Liver (tissue), 9 donors: ENCODE results near the gene GON4L. TPM values are rescaled to one million over a fixed set of nuclear protein-coding genes. Genes with fewer than 3 reads are reported as not detected.

Source experiments
- DNase-seq: peaks from one replicate; pipeline ENCODE4 v3.0.0-alpha.2; 2017; ENCODE audit warnings: low spot score
- H3K27ac ChIP-seq, 2 donors: one replicate each; pipeline ENCODE4 v1.7.0; 2013; ENCODE audit warnings: inconsistent platforms in 2 of 2, low read length in 2 of 2, control low read depth in 1 of 2, low read depth in 1 of 2, mild to moderate bottlenecking in 1 of 2
- H3K27me3 ChIP-seq, 4 donors: one replicate each; pipeline versions ENCODE4 v1.6.1 to v1.7.0; 2013; ENCODE audit warnings: low read length in 3 of 4, inconsistent platforms in 1 of 4, mild to moderate bottlenecking in 1 of 4, moderate library complexity in 1 of 4; ENCODE audit not compliant: control insufficient read depth in 4 of 4, insufficient read depth in 4 of 4
- H3K36me3 ChIP-seq, 4 donors: one replicate each; pipeline versions ENCODE4 v1.6.1 to v1.7.0; 2013; ENCODE audit warnings: low read length in 3 of 4, mild to moderate bottlenecking in 3 of 4, low read depth in 1 of 4, moderate library complexity in 1 of 4; ENCODE audit not compliant: control insufficient read depth in 4 of 4, insufficient read depth in 3 of 4
- H3K4me1 ChIP-seq, 4 donors: one replicate each; pipeline versions ENCODE4 v1.6.1 to v1.7.0; 2013; ENCODE audit warnings: low read length in 3 of 4, mild to moderate bottlenecking in 3 of 4, moderate library complexity in 1 of 4; ENCODE audit not compliant: control insufficient read depth in 4 of 4, insufficient read depth in 4 of 4
- H3K4me3 ChIP-seq, 3 donors: one replicate each; pipeline versions ENCODE4 v1.6.1 to v1.7.0; 2013; ENCODE audit warnings: low read length in 3 of 3, control low read depth in 1 of 3, low read depth in 1 of 3, mild to moderate bottlenecking in 1 of 3
- H3K9ac ChIP-seq, 2 donors: one replicate each; pipeline ENCODE4 v1.7.0; 2013; ENCODE audit warnings: low read length in 2 of 2, mild to moderate bottlenecking in 2 of 2, moderate library complexity in 2 of 2, control low read depth in 1 of 2, low read depth in 1 of 2
- H3K9me3 ChIP-seq, 4 donors: one replicate each; pipeline versions ENCODE4 v1.6.1 to v1.7.0; 2013; ENCODE audit warnings: low read length in 3 of 4; ENCODE audit not compliant: control insufficient read depth in 4 of 4
- ATF3 ChIP-seq: IDR thresholded peaks from 2 replicates; pipeline ENCODE4 v1.6.1; 2016; ENCODE audit warnings: antibody characterized with exemption
- EGR1 ChIP-seq, 2 donors: IDR thresholded peaks; 2 replicates each; pipeline ENCODE4 v1.6.1; 2016 to 2018; ENCODE audit warnings: antibody characterized with exemption in 2 of 2, low read depth in 2 of 2
- FOXA1 ChIP-seq: IDR thresholded peaks from 2 replicates; pipeline ENCODE4 v1.6.1; 2016; ENCODE audit warnings: antibody characterized with exemption
- FOXA2 ChIP-seq: IDR thresholded peaks from 2 replicates; pipeline ENCODE4 v1.6.1; 2016; ENCODE audit warnings: antibody characterized with exemption
- GABPA ChIP-seq, 2 donors: IDR thresholded peaks in 1 of 2; conservative IDR thresholded peaks in 1 of 2; 2 replicates each; pipeline ENCODE4 v1.6.1; 2016; ENCODE audit warnings: antibody characterized with exemption in 2 of 2, mild to moderate bottlenecking in 1 of 2, moderate library complexity in 1 of 2
- HNF4A ChIP-seq, 2 donors: conservative IDR thresholded peaks; 2 replicates each; pipeline ENCODE4 v1.6.1; 2016; ENCODE audit warnings: antibody characterized with exemption in 2 of 2, mild to moderate bottlenecking in 2 of 2
- JUND ChIP-seq, 2 donors: IDR thresholded peaks; 2 replicates each; pipeline ENCODE4 v1.6.1; 2016; ENCODE audit warnings: antibody characterized with exemption in 2 of 2
- MAX ChIP-seq: IDR thresholded peaks from 2 replicates; pipeline ENCODE4 v1.6.1; 2016; ENCODE audit warnings: antibody characterized with exemption
- NR2F2 ChIP-seq: IDR thresholded peaks from 2 replicates; pipeline ENCODE4 v1.6.1; 2016; ENCODE audit warnings: antibody characterized with exemption
- RAD21 ChIP-seq, 2 donors: IDR thresholded peaks; 2 replicates each; pipeline ENCODE4 v1.6.1; 2016; ENCODE audit warnings: antibody characterized with exemption in 2 of 2, mild to moderate bottlenecking in 2 of 2
- REST ChIP-seq: IDR thresholded peaks from 2 replicates; pipeline ENCODE4 v1.6.1; 2016; ENCODE audit warnings: antibody characterized with exemption, mild to moderate bottlenecking
- RXRA ChIP-seq, 2 donors: IDR thresholded peaks; 2 replicates each; pipeline ENCODE4 v1.6.1; 2017 to 2018; ENCODE audit warnings: antibody characterized with exemption in 2 of 2, mild to moderate bottlenecking in 1 of 2
- SP1 ChIP-seq: IDR thresholded peaks from 2 replicates; pipeline ENCODE4 v1.6.1; 2018; ENCODE audit warnings: antibody characterized with exemption, mild to moderate bottlenecking
- TAF1 ChIP-seq: conservative IDR thresholded peaks from 2 replicates; pipeline ENCODE4 v1.6.1; 2016; ENCODE audit warnings: antibody characterized with exemption, mild to moderate bottlenecking
- YY1 ChIP-seq: IDR thresholded peaks from 2 replicates; pipeline ENCODE4 v1.6.1; 2016; ENCODE audit warnings: antibody characterized with exemption, mild to moderate bottlenecking
- WGBS: extraction: QIAGEN DNeasy Blood & Tissue Kit; methylation state at CpG from one replicate; pipeline ENCODE4 v1.1.7; 2013; 5-methylcytosine and 5-hydroxymethylcytosine counted together
- polyA plus RNA-seq, 2 donors: library from polyadenylated mRNA; stranded (reverse) in 1 of 2; unstranded in 1 of 2; fragments of 200-250 nt in 1 of 2; fragments of >200 nt in 1 of 2; fragmentation: Nextera tagmentation in 1 of 2; extraction: Ambion mirVana in 1 of 2; gene quantifications; one replicate each; pipeline versions ENCODE4 v1.2.1 to v1.2.3, GENCODE V29; 2013 to 2015
- total RNA-seq, 2 donors: library from RNA; depleted of rRNA; stranded (reverse); fragments of >200 nt; gene quantifications; one replicate each; pipeline ENCODE4 v1.2.3, GENCODE V29; 2014
- donor health status: healthy.
- donor health status: healthy.
- donor health status: healthy.
- donor health status: healthy.
- donor health status: healthy.

GON4L gene
- total and polyA plus RNA-seq, 4 donors = 5.7 to 26.2 (median 15.7) TPM

- TF ChIP-seq REST (no peak), HNF4A (conservative IDR thresholded peaks at IDR 0.05) (no peak)
Observed at GRCh38 chr1:155847823-155848529, 9.0 kb downstream of the GON4L start (continued).

GRCh38 chr1:155844860-155845421, 12.1 kb downstream of the GON4L start:
- Histone ChIP-seq H3K4me1 (no peaks in the 10 kb centered on the region), H3K4me3 (no peak overlapping the region), H3K27me3 (no peaks in the 10 kb centered on the region), H3K9ac (no peak overlapping the region), H3K27ac (no peak overlapping the region), H3K9me3 (no peaks in the 10 kb centered on the region), H3K36me3 (peaks cover 0 to 11% (median 6%) of the 10 kb centered on the region in 4 donors)
- no peak for DNase-seq
- TF ChIP-seq RAD21 (IDR thresholded peaks at IDR 0.05) (no peak), REST (no peak), HNF4A (conservative IDR thresholded peaks at IDR 0.05) (no peak), RXRA (IDR thresholded peaks at IDR 0.05) (no peak), GABPA (IDR thresholded peaks at IDR 0.05 in 1 of 2, conservative IDR thresholded peaks at IDR 0.05 in 1 of 2) (no peak), JUND (IDR thresholded peaks at IDR 0.05) (no peak), SP1 (no peak), YY1 (no peak), ATF3 (no peak)
- WGBS = 75% methylated on average over 1 of the region's 1 CpG

GRCh38 chr1:155840386-155840785, 16.6 kb downstream of the GON4L start:
- peaks cover 0 to 4% (median 3%) of the 10 kb centered on the region in 4 donors for H3K36me3 ChIP-seq
- no peak overlapping the region for H3K4me3 ChIP-seq
- H3K4me1 ChIP-seq = no peaks in the 10 kb centered on the region
- no peak overlapping the region for H3K27ac ChIP-seq
- H3K9me3 ChIP-seq = no peaks in the 10 kb centered on the region
- no peaks in the 10 kb centered on the region for H3K27me3 ChIP-seq
- no peak for DNase-seq
- 80% methylated on average over 5 of the region's 5 CpGs for WGBS
- no peak overlapping the region for H3K9ac ChIP-seq
- TF ChIP-seq GABPA (IDR thresholded peaks at IDR 0.05 in 1 of 2, conservative IDR thresholded peaks at IDR 0.05 in 1 of 2) = no peak
- TF ChIP-seq SP1 = no peak
- no peak for TF ChIP-seq FOXA2
- no peak for TF ChIP-seq MAX
- TF ChIP-seq EGR1 (IDR thresholded peaks at IDR 0.05; ENCODE audit: low read depth in 2 of 2) = no peak
- no peak for TF ChIP-seq NR2F2
- no peak for TF ChIP-seq FOXA1
- TF ChIP-seq TAF1 = no peak
